ENCODE results near the gene AMT. TPM values are rescaled to one million over a fixed set of nuclear protein-coding genes. Genes with fewer than 3 reads are reported as not detected.
"Not testable (repeated sequence)": the region's sequence is repeated elsewhere in the genome, so short reads cannot be mapped to it uniquely, and the experiment has no call there.

Gene AMT
- total RNA-seq, 1 donor from 2014 or later: 0.62 TPM

DNA sequence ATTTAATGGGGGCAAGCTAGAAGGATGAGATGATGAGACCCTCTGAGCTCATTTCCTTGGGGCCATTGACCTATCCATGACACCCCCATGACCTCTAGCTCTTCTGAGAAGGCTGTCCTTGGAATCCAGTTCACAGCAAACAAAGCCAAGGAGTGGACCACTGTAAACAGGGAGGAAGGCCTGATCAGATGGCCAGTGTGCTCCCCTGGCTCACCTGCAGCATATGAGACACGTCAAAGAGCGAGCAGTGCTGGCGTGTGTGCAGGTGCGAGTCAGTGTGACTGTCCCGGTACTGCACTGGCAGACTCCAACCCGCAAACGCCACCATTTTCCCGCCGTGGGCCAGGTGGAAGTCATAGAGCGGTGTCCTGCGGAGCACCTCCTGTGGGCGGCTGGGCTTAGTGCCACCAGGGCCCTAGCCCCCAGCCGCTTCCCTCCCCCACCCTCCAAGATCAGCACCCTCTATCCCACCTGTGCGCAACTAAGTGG is 339 bp downstream of the AMT start:
- DNase-seq: no peak

DNA sequence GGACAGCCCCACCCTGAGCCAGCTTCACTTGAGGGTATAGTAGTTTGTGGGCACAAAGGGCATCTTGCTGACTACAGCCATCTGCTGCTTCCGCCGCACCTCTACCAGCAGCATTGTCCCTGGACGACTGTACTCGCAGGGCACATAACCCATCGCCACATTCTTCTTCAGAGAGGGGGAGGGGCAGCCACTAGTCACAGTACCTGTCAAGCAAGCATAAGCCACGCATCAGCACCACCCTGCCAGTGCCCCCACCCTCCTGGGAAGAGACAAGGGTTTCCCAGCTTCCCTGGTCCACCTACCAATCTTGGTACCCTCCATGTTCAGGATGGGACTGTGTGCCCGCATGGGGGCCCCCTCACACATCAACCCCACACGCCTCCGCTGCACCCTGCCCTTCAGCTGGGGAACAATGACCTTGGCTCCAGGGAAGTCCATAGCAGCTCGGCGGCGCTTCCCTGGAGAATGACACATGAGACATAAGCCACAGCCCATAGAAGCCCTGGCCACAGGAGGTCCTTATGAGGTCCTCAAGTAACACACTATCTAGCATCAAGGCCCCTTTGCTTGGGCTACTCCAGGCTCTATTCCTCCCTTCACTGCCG is 4.7 kb downstream of the AMT start:
- no peak for DNase-seq

DNA sequence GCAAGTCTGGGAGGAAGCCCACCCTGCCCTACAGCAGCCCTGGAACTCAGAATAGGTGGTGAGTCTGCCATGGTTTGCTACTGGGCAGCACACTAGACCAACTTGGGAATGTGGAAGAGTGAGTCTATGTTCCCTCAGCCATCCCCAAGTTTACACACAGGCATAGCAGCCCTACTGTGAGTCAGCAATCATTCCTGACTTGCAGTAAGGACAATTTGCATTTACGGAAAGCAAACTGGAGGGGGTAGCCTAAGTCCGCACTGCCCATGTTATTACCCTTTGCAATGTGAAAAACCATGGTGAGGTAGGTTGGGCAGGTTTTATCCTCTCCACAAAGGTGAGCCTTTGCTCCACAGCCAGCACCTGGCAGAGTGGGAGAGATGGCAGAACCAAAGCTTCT is 5.4 kb downstream of the AMT start:
- DNase-seq: no peak

- no peak for DNase-seq
These were observed 6.2 kb downstream of the AMT start for GRCh38 chr3:49415931-49416601.

DNA sequence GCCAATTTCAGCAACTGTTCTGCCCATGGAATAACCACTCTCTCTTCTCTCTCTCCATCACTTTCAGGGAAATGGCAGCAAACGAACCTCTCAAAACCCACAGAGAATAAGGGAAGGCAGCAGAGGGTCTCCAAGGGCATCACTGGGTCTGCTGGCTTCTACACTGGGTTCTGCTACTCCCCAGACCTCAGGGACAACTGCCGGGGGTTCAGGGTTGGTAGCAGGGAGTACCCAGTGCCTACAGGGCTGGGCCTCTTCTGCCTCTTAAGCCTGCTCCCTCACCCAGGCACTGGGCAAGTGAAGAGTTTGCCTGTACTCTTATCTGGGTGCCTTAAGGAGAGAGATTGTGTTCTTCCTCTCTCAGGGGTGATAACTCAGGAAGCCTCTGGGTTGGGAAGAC is 7.5 kb downstream of the AMT start:
- DNase-seq: no peak

GRCh38 chr3:49413338-49413734 is 8.9 kb downstream of the AMT start:
- DNase-seq: no peak

- no peak for DNase-seq
These were observed 9.5 kb downstream of the AMT start for GRCh38 chr3:49412632-49413337.

- peak; percentile 97 for DNase-seq
These were observed 10.2 kb downstream of the AMT start, which contains the start of the genes RHOA and TCTA for GRCh38 chr3:49411968-49412631. RHOA (minus strand) TSS chr3:49411976; CDS start chr3:49375589, 36,387 bp downstream. TCTA (plus strand) TSS chr3:49412423; CDS start chr3:49412427, 4 bp downstream.

GRCh38 chr3:49411535-49411967 is 10.7 kb downstream of the AMT start:
- DNase-seq: peak; percentile 37

DNA sequence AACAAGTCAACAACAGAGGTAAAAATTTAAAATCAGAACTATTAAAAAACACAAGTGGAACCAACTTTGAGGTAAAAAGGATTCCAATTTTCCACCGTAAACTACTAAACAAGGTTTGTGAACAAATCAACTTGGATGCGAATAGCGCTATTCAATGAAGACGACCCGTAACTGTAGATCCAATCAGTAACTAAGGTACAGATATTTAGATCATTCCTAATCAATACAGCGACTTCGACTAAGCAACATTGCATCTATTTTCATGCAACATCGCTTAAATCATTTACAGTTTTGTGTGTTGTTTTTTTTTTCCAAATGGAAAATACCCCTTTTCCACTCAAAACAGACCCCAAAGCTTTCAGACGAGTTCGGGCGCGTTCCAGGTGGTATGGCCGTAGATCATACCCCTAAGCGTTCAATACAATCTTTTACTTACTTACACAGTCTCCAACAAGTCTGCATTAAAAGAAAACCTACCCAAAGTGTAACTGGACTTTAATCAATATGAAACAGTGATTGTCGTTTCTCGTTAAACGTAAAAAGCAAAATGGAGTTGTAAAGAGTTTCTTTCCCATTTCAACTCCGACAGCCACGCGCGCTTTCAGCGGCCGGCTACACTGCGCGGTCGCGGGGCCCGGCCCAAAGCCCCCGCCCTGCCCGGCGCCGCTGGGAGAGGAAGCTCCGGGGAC is 11.3 kb downstream of the AMT start:
- no peak for DNase-seq

GRCh38 chr3:49410066-49410845 is 12.0 kb downstream of the AMT start:
- DNase-seq: no peak

GRCh38 chr3:49406571-49407565 is 15.4 kb downstream of the AMT start:
- no peak for DNase-seq

GRCh38 chr3:49405570-49405969 is 16.7 kb downstream of the AMT start:
- DNase-seq: not testable (repeated sequence)

- DNase-seq: no peak
These were observed 18.4 kb downstream of the AMT start for GRCh38 chr3:49403891-49404290.

GRCh38 chr3:49401766-49402165 is 20.5 kb downstream of the AMT start:
- DNase-seq: no peak

- DNase-seq: no peak
These were observed 22.8 kb downstream of the AMT start for GRCh38 chr3:49399461-49399860.

- DNase-seq: no peak
These were observed 24.8 kb downstream of the AMT start for GRCh38 chr3:49397470-49397869.

DNA sequence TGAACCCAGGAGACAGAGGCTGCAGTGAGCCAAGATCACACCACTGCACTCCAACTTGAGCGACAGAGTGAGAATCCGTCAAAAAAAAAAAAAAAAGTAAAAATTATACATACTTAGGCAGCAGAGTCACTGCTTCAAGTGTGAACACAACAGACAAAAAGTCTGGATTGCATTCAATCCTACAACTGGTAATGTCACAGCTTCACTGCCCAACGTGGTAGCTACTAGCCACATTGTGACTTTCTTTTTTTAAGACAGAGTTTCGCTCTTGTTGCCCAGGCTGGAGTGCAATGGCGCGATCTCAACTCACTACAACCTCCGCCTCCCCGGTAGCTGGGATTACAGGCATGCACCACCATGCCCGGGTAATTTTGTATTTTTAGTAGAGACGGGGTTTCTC is 31.0 kb downstream of the AMT start:
- not testable (repeated sequence) for DNase-seq

DNA sequence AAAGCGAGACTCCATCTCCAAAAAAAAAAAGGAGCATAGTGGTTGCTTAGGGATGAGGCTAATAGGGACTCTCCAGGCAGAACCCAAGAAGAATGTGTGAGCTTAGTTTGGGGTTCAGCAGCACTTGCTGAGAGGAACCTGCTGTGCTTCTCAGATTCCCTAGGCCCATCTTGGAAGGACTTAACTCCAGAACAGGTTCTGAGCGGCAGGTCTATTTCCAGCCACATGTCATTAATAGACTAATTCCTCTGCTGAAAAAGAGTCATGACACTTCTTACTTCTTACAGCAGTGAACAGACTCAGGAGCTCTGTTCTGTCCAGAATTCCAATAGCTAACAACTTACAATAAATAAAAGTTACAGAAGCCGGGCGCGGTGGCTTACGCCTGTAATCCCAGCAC is 33.0 kb downstream of the AMT start:
- no peak for DNase-seq

DNA sequence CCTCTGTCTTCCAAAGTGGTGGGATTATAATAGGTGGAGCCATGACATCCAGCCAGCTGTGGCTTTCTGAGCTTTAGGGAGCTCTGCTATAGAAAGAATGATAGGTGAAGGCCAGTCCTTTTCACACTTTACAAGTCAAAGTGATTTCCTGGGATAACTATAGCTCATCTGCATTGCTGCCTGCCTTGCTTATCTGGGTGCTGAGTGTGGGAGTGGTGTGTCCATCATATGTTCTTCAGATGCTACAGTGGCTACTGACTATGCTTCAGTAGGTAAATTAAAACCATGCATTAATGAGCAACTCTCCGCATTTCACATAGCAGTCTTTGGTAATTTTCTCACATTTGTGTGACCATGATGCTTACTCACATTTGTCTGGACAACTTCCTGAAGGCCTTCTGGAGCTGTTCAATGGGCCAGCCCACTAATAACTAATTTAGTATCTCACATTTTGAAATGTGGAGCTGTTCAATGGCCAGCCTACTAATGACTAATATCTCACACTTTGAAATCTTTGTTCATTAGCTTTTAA is 33.9 kb downstream of the AMT start:
- DNase-seq: no peak
